Neural cell (in vitro differentiated cells): ENCODE results near the gene COX7B2.

ENCODE experiments used
- CTCF ChIP-seq: fragments of 450-650 bp; IDR thresholded peaks from 2 replicates; pipeline ENCODE4 v1.5.1; 2014; ENCODE audit warnings: antibody characterized with exemption, mild to moderate bottlenecking, moderate library complexity; ENCODE audit not compliant: poor library complexity, severe bottlenecking
- EP300 ChIP-seq: fragments of 450-650 bp; conservative IDR thresholded peaks from 2 replicates; pipeline ENCODE4 v1.6.1; 2014; ENCODE audit warnings: antibody characterized with exemption, mild to moderate bottlenecking, moderate library complexity; ENCODE audit not compliant: poor library complexity, severe bottlenecking
- EZH2 ChIP-seq: fragments of 200-600, 300-800 bp; shearing (Covaris generic), sonication (generic); IDR thresholded peaks from 2 replicates; pipeline ENCODE4 v1.6.1; 2014; ENCODE audit warnings: antibody characterized with exemption, low read length, borderline replicate concordance, mild to moderate bottlenecking; ENCODE audit not compliant: insufficient read depth, poor library complexity, severe bottlenecking
- TAF1 ChIP-seq: IDR thresholded peaks from 2 replicates; pipeline ENCODE4 v1.6.1; 2012; ENCODE audit warnings: low read depth

- TF ChIP-seq CTCF, result no peak
- TF ChIP-seq EP300, result no peak
- TF ChIP-seq TAF1, result no peak
- no peak for TF ChIP-seq EZH2
Measured at GRCh38 chr4:46933686-46934085, 24.6 kb upstream of the COX7B2 start.
